HG03175 (cell line): Measurements from ENCODE around the gene EXOC7.
"Not testable (repeated sequence)": the region's sequence is repeated elsewhere in the genome, so short reads cannot be mapped to it uniquely, and the experiment has no call there.

Experiments
- ATAC-seq: cut with Tn5 transposase; IDR thresholded peaks from one replicate; pipeline ENCODE4 v1.9.1; 2021; ENCODE audit warnings: mild to moderate bottlenecking, moderate library complexity; ENCODE audit not compliant: unreplicated experiment

EXOC7 gene

GRCh38 chr17:76048025-76048605 lies 55.5 kb downstream of the EXOC7 start:
- ATAC-seq: no peak

GRCh38 chr17:76046064-76046463 lies 57.5 kb downstream of the EXOC7 start:
- ATAC-seq: no peak

GRCh38 chr17:76044475-76045007 lies 59.0 kb downstream of the EXOC7 start:
- ATAC-seq: not testable (repeated sequence)

- not testable (repeated sequence) for ATAC-seq
Observed at GRCh38 chr17:76042868-76043267, 60.7 kb downstream of the EXOC7 start.

- ATAC-seq: no peak
Observed at GRCh38 chr17:76040376-76040775, 63.2 kb downstream of the EXOC7 start.

- ATAC-seq: no peak
Observed at GRCh38 chr17:76039121-76039520, 64.5 kb downstream of the EXOC7 start.

- ATAC-seq: no peak
Observed at GRCh38 chr17:76038050-76038449, 65.5 kb downstream of the EXOC7 start.

GRCh38 chr17:76036497-76037261 lies 66.9 kb downstream of the EXOC7 start:
- ATAC-seq: no peak

- ATAC-seq: no peak
Observed at GRCh38 chr17:76034428-76035350, 68.9 kb downstream of the EXOC7 start.

GRCh38 chr17:76033139-76033538 lies 70.4 kb downstream of the EXOC7 start:
- ATAC-seq: no peak

GRCh38 chr17:76032780-76033108 lies 70.8 kb downstream of the EXOC7 start:
- no peak for ATAC-seq

- no peak for ATAC-seq
Observed at GRCh38 chr17:76032073-76032779, 71.4 kb downstream of the EXOC7 start.
